ENCODE data around the gene RAP1B.
A peak's percentile ranks its signal among the peaks of the same experiment; 100 is the strongest.
"Not testable (repeated sequence)": the region's sequence is repeated elsewhere in the genome, so short reads cannot be mapped to it uniquely, and the experiment has no call there.

Gene RAP1B

GRCh38 chr12:68638171-68638570 lies 27.5 kb downstream of the RAP1B start:
- no peak for DNase-seq

DNA sequence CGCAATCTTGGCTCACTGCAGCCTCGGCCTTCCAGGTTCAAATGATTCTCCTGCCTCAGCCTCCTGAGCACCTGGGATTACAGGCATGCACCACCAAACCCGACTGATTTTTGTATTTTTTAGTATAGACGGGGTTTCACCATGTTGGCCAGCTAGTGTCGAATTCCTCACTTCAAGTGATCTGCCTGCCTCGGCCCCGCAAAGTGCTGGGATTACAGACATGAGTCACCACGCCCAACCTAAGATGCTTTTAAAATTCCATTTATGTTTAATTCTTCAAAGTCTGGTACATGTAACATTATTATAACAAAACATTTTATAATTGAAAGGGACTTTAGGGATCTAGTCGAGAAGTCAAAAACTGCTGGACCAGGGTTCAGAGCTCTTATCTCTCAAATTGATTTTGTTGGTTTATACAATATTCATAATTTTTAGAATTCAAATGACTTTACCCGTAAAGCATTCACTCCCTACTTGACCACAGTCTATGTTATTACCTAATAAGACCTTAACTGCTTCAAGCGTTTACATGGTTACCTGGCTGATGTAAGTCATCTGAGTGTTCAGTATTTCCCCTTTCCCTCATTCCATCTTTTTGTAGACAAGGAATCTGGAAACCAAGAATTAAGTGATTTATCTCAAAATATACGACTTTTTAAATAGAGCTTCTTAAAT lies 28.2 kb downstream of the RAP1B start:
- no peak for DNase-seq

GRCh38 chr12:68639396-68639767 lies 28.7 kb downstream of the RAP1B start:
- no peak for DNase-seq

DNA sequence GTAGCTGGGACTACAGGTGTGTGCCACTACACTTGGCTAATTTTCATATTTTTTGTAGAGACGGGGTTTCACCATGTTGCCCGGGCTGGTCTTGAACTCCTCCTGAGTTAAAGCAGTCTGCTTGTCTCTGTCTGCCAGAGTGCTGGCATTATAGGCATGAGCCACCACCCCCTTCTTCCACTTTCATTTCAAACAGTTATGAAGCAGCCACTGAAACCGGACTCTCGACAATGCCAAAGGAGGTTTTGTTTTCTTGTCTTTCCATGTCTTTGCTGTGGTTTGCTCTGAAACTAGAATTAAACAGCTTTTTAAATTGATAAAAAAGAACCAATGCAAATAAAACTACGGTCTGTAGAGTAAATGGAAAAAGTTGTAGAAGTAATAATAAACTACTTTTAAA lies 30.4 kb downstream of the RAP1B start:
- DNase-seq = no peak

- no peak for DNase-seq
Measured at GRCh38 chr12:68646484-68646883, 35.8 kb downstream of the RAP1B start.

GRCh38 chr12:68647507-68647906 lies 36.8 kb downstream of the RAP1B start:
- DNase-seq = no peak

DNA sequence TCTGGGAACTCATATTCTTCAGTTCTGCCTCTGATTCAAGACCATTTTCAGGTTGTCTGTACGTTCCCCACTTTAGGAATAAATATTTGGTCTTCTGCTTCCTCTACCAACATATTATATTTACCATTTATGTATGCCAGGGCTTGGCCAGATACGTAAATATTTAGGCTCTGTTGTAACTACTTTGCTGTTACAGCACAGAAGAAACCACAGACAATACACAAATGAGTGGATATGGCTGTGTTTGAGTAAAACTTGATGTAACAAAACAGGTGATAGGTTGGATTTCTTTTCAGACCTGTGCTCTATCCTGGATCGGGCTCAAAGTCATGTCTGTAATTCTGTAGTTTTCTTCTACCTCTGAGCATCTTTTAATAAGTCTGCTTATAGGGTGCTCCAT lies 37.5 kb downstream of the RAP1B start:
- no peak for DNase-seq

GRCh38 chr12:68665016-68665569 lies 54.4 kb downstream of the RAP1B start:
- DNase-seq = no peak

DNA sequence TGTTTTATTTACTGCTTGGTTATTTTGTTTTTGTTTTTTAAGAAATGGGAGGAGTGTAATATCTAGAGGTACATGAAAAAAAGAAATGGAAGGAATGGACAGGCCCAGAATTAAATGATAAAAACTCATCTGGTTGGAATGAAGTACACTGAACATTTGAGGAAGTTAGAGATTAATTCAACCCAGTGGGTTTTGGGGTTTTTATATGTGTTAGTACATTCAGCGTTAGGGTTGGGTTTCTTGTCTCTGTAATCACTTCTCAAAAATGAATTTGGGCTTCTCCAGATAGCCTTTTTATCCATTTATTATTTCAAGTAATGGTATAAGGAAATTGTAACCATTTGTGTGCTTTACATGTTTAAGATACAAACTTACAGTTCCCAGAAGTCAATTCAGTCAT lies 56.6 kb downstream of the RAP1B start:
- no peak for DNase-seq

DNA sequence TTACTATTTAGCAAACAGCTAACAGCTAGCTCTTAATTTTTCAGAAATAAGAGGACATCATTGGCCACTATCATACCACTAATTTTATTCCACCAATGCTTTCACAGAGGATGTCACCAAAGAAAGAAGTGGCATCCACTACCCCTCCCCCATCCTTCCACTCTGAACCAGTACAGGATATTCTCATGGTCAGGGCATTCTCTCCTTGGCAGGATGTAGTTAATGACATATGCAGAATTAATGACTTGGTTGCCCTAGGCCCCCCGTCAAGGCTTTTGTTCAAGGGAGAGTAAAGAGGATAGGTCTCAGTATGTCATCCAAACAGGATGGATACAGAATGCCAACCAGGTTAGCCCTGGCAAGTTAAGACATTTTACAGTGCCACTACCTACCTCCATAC lies 57.2 kb downstream of the RAP1B start:
- DNase-seq = no peak

GRCh38 chr12:68671179-68671578 lies 60.5 kb downstream of the RAP1B start:
- no peak for DNase-seq

- DNase-seq = no peak
Measured at GRCh38 chr12:68673788-68674187, 63.1 kb downstream of the RAP1B start.

DNA sequence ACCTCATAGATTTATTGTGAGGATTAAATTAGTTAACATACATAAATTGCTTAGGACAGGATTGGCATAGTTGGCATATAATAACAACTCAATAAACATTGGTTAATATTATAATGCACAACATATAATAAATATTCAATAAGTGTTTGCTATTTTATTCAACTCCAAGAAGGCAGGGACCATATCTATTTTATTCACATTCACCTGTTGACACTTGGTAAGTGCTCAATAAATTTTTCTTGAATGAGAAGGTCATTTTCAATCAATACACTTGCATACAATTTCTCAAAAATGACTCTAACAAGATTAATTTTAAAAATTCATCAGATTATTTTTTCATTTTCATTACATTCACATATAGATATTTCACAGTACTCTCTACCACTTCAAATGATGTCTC lies 63.7 kb downstream of the RAP1B start:
- DNase-seq = no peak

GRCh38 chr12:68675101-68675842 lies 64.6 kb downstream of the RAP1B start:
- DNase-seq = no peak

DNA sequence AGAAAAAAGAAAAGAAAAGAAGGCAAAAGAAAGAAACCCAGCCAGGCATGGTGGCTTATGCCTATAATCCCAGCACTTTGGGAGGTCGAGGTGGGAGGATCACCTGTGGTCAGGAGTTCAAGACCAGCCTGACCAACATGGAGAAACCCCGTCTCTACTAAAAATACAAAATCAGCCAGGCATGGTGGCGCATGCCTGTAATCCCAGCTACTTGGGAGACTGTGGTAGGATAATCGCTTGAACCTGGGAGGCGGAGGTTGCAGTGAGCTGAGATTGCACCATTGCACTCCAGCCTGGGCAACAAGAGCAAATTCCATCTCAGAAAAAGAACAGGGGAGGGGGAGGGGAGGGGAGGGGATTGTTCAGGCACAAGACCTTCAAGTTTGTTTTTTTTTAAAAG lies 66.2 kb downstream of the RAP1B start:
- not testable (repeated sequence) for DNase-seq

- DNase-seq = no peak
Measured at GRCh38 chr12:68686262-68686594, 75.5 kb downstream of the RAP1B start.

- peak; percentile 92 for DNase-seq
Measured at GRCh38 chr12:68686595-68687521, 76.2 kb downstream of the RAP1B start, which contains the start of gene NUP107. TSS of gene NUP107 (plus strand) at chr12:68686978. CDS start at chr12:68687066, 88 bp downstream.

GRCh38 chr12:68695454-68695853 lies 84.8 kb downstream of the RAP1B start:
- DNase-seq = no peak

- no peak for DNase-seq
Measured at GRCh38 chr12:68699486-68699885, 88.8 kb downstream of the RAP1B start.
